ENCODE measurements around the gene MEF2C.

DNA sequence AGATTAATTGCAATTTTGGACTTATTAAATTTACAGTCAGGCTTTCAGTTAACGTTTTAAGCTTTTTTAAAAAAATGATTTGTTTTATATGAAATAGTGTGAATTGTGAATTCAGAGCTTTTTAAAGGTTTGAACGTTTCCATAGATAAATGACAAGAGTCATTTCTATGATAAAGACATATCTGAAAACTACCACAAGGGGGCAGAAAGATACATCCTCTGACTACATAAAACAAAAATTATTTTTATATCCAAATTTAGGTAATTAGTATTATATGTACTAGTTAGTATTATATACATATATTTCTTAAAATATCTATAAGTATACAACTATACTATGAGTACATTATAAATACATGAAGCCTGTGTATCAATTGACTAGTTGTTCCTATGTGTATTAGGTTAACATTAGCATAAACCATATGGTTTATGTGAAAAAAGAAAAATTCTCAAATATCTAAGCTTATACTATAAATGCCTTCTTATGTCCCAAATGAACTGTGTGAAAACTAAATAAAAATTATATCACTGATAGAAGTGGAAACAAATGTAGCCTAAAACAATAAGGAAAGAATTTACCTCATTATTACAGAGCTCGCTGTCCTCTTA, 155.2 kb downstream of the MEF2C start:
- TF ChIP-seq, protein P1, sequence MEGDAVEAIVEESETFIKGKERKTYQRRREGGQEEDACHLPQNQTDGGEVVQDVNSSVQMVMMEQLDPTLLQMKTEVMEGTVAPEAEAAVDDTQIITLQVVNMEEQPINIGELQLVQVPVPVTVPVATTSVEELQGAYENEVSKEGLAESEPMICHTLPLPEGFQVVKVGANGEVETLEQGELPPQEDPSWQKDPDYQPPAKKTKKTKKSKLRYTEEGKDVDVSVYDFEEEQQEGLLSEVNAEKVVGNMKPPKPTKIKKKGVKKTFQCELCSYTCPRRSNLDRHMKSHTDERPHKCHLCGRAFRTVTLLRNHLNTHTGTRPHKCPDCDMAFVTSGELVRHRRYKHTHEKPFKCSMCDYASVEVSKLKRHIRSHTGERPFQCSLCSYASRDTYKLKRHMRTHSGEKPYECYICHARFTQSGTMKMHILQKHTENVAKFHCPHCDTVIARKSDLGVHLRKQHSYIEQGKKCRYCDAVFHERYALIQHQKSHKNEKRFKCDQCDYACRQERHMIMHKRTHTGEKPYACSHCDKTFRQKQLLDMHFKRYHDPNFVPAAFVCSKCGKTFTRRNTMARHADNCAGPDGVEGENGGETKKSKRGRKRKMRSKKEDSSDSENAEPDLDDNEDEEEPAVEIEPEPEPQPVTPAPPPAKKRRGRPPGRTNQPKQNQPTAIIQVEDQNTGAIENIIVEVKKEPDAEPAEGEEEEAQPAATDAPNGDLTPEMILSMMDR (IDR thresholded peaks at IDR 0.05), result peak in 3 of 4 experiments; percentile 23 to 57 (median 25)
- TF ChIP-seq POLR2A (IDR thresholded peaks at IDR 0.05), result no peak

Measured in sigmoid colon (tissue), 3 donors.